CD4-positive, alpha-beta T cell (primary cell): ENCODE data around the gene GABARAPL1. TPM values are rescaled to one million over a fixed set of nuclear protein-coding genes. Genes with fewer than 3 reads are reported as not detected.

Source experiments
- ATAC-seq: fragments of 200-7000 bp; cut with Tn5 transposase; one replicate; pipeline ENCODE4 v1.10.0; 2022; ENCODE audit warnings: mild to moderate bottlenecking; ENCODE audit not compliant: poor library complexity
- CTCF ChIA-PET: fragments of 350-600 bp; sonication (Branson Sonifier 250); formaldehyde crosslinking; loops from one replicate; lab custom pipeline; 2021; ENCODE audit warnings: antibody characterized with exemption, inconsistent platforms; lab: Charles Lee
- POLR2A ChIA-PET: fragments of 350-600 bp; sonication (Branson Sonifier 250); formaldehyde crosslinking; loops from one replicate; lab custom pipeline; 2021; ENCODE audit warnings: antibody characterized with exemption, inconsistent platforms; lab: Charles Lee
- DNase-seq, 14 experiments: peaks; one replicate each; pipeline ENCODE4 v3.0.0-alpha.2; 2013 to 2020; ENCODE audit warnings: mixed read lengths in 2 of 14
- H3K27ac ChIP-seq, 2 donors: one replicate each; pipeline versions ENCODE4 v1.5.1 to v1.7.0; 2013; ENCODE audit warnings: low read length in 2 of 2, low read depth in 1 of 2, mild to moderate bottlenecking in 1 of 2
- H3K27me3 ChIP-seq, 2 experiments: 1 replicate in 1 of 2; 2 replicates in 1 of 2; pipeline versions ENCODE4 v1.6.1 to v1.7.0; 2013; ENCODE audit warnings: low read length in 2 of 2, control low read depth in 1 of 2, mild to moderate bottlenecking in 1 of 2, moderate library complexity in 1 of 2; ENCODE audit not compliant: insufficient read depth in 2 of 2, control insufficient read depth in 1 of 2
- H3K36me3 ChIP-seq: one replicate; pipeline ENCODE4 v1.6.1; 2013; ENCODE audit warnings: low read length, control low read depth; ENCODE audit not compliant: insufficient read depth
- H3K4me1 ChIP-seq: one replicate; pipeline ENCODE4 v1.6.1; 2013; ENCODE audit warnings: low read length, control low read depth; ENCODE audit not compliant: insufficient read depth
- H3K4me3 ChIP-seq: one replicate; pipeline ENCODE4 v1.5.1; 2013; ENCODE audit warnings: mild to moderate bottlenecking, low read length, moderate library complexity
- H3K9me3 ChIP-seq, 2 experiments: 1 replicate in 1 of 2; 2 replicates in 1 of 2; pipeline versions ENCODE4 v1.6.1 to v1.7.0; 2013; ENCODE audit warnings: low read length in 2 of 2, mild to moderate bottlenecking in 2 of 2, control low read depth in 1 of 2, moderate library complexity in 1 of 2; ENCODE audit not compliant: control insufficient read depth in 1 of 2, insufficient read depth in 1 of 2
- H3K27ac Mint-ChIP-seq: one replicate; pipeline ENCODE4 v1.8.0; 2020; ENCODE audit warnings: mixed read lengths
- H3K27me3 Mint-ChIP-seq: one replicate; pipeline ENCODE4 v1.8.0; 2021; ENCODE audit warnings: mixed read lengths
- H3K36me3 Mint-ChIP-seq: one replicate; pipeline ENCODE4 v1.8.0; 2021; ENCODE audit warnings: low read depth, mixed read lengths
- H3K4me1 Mint-ChIP-seq: one replicate; pipeline ENCODE4 v1.8.0; 2021; ENCODE audit warnings: low read depth, mixed read lengths
- H3K4me3 Mint-ChIP-seq: one replicate; pipeline ENCODE4 v1.8.0; 2020; ENCODE audit warnings: mild to moderate bottlenecking, mixed read lengths
- H3K9me3 Mint-ChIP-seq: one replicate; pipeline ENCODE4 v1.8.0; 2020; ENCODE audit warnings: mixed read lengths
- intact Hi-C, 2 experiments: fragments of 100-400 bp; cut with DNase I in 1 of 2; cut with micrococcal nuclease in 1 of 2; formaldehyde crosslinking; loops; one replicate each; pipeline versions ENCODE4 v1.15.1 to v1.9.0; 2023 to 2025; cut with DNase I, micrococcal nuclease
- total RNA-seq, 174 experiments: library from RNA in 2 of 174; stranded (reverse) in 2 of 174; gene quantifications; one replicate each; pipeline ENCODE4 v1.2.3 and lab custom pipeline; 2021 to 2026
- TF ChIP-seq, protein P1 (sequence below): fragments of 200-600 bp; IDR thresholded peaks from one replicate; pipeline ENCODE4 v1.8.0; 2022; ENCODE audit warnings: antibody characterized with exemption, mild to moderate bottlenecking

Gene GABARAPL1
- total RNA-seq, 2 experiments from 2014 or later, result 267 to 276 TPM

GRCh38 chr12:10251669-10252068 lies 39.0 kb downstream of the GABARAPL1 start:
- Histone ChIP-seq H3K27ac (no peak overlapping the region), H3K27me3 (no peaks in the 10 kb centered on the region), H3K4me3 (no peak overlapping the region), H3K36me3 (no peaks in the 10 kb centered on the region), H3K9me3 (no peaks in the 10 kb centered on the region), H3K4me1 (no peaks in the 10 kb centered on the region)
- Mint-ChIP-seq H3K9me3 (peaks cover 2% of the 10 kb centered on the region), H3K4me3 (no peak overlapping the region), H3K27ac (no peak overlapping the region), H3K36me3 (no peaks in the 10 kb centered on the region), H3K4me1 (no peaks in the 10 kb centered on the region), H3K27me3 (peaks cover 13% of the 10 kb centered on the region)
- intact Hi-C loops, result no loop called here
- TF ChIP-seq, protein P1, sequence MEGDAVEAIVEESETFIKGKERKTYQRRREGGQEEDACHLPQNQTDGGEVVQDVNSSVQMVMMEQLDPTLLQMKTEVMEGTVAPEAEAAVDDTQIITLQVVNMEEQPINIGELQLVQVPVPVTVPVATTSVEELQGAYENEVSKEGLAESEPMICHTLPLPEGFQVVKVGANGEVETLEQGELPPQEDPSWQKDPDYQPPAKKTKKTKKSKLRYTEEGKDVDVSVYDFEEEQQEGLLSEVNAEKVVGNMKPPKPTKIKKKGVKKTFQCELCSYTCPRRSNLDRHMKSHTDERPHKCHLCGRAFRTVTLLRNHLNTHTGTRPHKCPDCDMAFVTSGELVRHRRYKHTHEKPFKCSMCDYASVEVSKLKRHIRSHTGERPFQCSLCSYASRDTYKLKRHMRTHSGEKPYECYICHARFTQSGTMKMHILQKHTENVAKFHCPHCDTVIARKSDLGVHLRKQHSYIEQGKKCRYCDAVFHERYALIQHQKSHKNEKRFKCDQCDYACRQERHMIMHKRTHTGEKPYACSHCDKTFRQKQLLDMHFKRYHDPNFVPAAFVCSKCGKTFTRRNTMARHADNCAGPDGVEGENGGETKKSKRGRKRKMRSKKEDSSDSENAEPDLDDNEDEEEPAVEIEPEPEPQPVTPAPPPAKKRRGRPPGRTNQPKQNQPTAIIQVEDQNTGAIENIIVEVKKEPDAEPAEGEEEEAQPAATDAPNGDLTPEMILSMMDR, result no peak
- CTCF ChIA-PET, result no interaction called here
- DNase-seq (no peak), ATAC-seq (no peak)
- POLR2A ChIA-PET, result no interaction called here

GRCh38 chr12:10252201-10252600 lies 39.5 kb downstream of the GABARAPL1 start:
- no peaks in the 10 kb centered on the region for H3K9me3 ChIP-seq
- TF ChIP-seq, protein P1, result no peak
- Mint-ChIP-seq H3K4me1 (no peaks in the 10 kb centered on the region), H3K9me3 (peaks cover 2% of the 10 kb centered on the region), H3K27ac (no peak overlapping the region), H3K36me3 (no peaks in the 10 kb centered on the region), H3K4me3 (no peak overlapping the region), H3K27me3 (peaks cover 13% of the 10 kb centered on the region)
- H3K4me3 ChIP-seq, result no peak overlapping the region
- H3K27me3 ChIP-seq, result no peaks in the 10 kb centered on the region
- no peaks in the 10 kb centered on the region for H3K36me3 ChIP-seq
- POLR2A ChIA-PET, result no interaction called here
- no peak overlapping the region for H3K27ac ChIP-seq
- CTCF ChIA-PET, result no interaction called here
- no peaks in the 10 kb centered on the region for H3K4me1 ChIP-seq
- intact Hi-C loops, result no loop called here
- ATAC-seq (no peak), DNase-seq (no peak)

GRCh38 chr12:10256064-10256463 lies 43.4 kb downstream of the GABARAPL1 start:
- Histone ChIP-seq H3K9me3 (no peaks in the 10 kb centered on the region), H3K36me3 (no peaks in the 10 kb centered on the region), H3K27ac (no peak overlapping the region), H3K27me3 (no peaks in the 10 kb centered on the region), H3K4me3 (no peak overlapping the region), H3K4me1 (no peaks in the 10 kb centered on the region)
- Mint-ChIP-seq H3K27me3 (peaks cover 14% of the 10 kb centered on the region), H3K36me3 (no peaks in the 10 kb centered on the region), H3K4me1 (no peaks in the 10 kb centered on the region), H3K9me3 (peaks cover 2% of the 10 kb centered on the region), H3K4me3 (no peak overlapping the region), H3K27ac (no peak overlapping the region)
- CTCF ChIA-PET, result no interaction called here
- intact Hi-C loops, result no loop called here
- DNase-seq, result no peak
- POLR2A ChIA-PET, result interaction anchor here (0.6 kb wide), 1 partner anchor 155 kb away, joined by 3 read pairs; no protein-coding TSS in a partner anchor
- no peak for ATAC-seq
- TF ChIP-seq, protein P1, result no peak
